GM18505 (cell line): ENCODE results near the gene PRSS57.

ENCODE experiments used
- ATAC-seq: cut with Tn5 transposase; IDR thresholded peaks from one replicate; pipeline ENCODE4 v1.9.1; 2021; ENCODE audit not compliant: unreplicated experiment
- POLR2A ChIP-seq: IDR thresholded peaks from 4 replicates; pipeline ENCODE4 v1.6.1; 2011; ENCODE audit warnings: borderline replicate concordance; ENCODE audit not compliant: insufficient read depth, insufficient read length; ENCODE audit errors: extremely low read depth

Gene PRSS57

DNA sequence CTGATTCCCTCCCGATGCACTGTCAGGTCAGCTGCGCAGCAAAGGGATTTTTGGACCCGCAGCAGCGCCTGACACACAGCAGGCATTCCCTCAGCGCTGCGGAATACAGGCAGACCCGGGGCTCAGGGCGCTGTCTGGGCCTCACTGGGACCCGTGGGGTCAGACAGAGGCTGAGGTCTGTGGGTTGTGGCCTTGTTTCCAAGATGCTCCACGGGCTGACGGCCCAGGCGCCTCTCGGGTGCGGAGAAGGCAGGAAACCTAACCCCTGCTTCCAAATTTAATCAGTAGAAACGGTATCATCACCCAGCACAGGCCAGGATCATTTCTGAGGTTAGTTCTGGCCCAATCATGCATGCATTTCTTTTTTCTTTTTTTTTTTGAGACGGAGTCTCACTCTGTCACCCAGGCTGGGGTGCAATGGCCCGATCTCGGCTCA, 31.6 kb downstream of the PRSS57 start:
- no peak for ATAC-seq
- no peak for TF ChIP-seq POLR2A

DNA sequence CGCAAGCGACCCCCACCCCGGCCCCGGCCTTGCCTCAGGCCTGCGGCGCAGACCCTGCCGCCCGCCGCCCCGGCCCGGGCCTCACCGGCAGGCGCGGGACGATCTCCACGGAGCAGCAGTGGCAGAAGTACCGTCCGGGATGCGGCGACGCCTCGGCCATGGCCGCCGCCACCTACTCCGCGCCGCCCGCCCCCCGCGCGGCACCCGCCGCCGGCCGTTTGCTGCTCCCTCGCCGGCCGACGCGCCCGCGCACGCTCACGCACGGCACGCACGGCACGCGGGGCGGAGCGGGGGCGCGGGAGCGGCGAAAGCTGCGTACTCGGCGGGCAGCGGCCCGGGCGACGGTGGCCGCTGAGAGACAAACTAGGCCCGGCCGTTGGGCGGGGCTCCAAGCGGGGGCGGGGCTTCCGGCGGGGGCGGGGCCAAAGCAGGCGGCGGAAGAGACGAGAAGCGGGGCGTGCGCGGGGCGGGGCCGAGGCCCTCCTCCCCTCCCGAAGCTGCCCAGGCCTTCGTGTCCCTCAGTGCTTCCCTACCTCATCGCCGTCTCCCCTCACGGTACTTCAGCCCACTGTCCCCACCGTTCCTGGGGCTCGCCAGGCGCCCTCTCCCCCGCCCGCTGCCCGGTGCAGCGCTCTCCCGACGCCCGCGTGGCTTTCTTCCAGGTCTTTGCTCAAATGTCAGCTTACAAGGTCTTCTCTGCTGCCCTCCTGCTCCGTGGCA, 32.1 kb downstream of the PRSS57 start, which contains the start of gene RNF126:
Gene RNF126, minus strand, starts transcription at position 253 of the 720 bp plus-strand sequence. Its CDS starts 93 bp downstream, at position 160.
- ATAC-seq = peak; percentile 53
- TF ChIP-seq POLR2A = peak; percentile 73

DNA sequence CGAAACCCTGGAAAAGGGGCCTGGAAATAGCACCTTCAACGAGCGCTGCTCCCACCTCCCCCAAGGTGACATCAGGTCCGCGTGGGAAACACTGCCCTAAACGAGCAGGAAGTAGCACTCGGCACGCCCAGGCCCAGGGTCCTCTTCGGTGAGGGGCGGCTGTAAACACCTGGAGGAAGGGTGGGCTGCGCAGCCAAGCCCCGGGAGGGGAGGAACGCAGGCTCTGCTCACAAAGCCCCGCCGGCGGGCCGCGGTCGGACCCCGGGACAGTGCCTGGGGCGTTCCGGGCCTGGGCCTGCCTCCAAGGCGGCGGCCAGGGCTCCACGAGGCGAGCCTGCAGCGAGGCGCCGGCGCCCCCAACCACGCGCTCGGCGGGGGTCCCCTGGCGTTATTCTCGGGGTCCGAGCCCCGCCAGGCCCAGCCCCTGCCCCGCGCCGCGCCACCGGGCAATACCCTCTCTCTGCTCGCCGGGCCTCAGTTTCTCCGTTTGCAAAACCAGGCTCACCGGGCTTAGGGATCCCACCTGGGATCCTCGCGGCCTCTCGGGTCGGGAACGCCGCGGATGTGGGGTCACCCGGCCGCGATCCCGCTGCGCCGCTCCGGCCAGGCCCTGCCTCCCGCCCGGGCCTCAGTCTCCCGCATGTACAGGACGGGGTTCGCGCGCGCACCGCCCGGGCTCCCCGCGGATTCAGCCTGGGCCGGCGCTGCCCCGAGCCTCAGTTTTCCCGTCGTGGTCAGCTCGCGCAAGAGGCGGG, 32.9 kb downstream of the PRSS57 start:
- peak; percentile 13 for ATAC-seq
- TF ChIP-seq POLR2A = peak; percentile 35

DNA sequence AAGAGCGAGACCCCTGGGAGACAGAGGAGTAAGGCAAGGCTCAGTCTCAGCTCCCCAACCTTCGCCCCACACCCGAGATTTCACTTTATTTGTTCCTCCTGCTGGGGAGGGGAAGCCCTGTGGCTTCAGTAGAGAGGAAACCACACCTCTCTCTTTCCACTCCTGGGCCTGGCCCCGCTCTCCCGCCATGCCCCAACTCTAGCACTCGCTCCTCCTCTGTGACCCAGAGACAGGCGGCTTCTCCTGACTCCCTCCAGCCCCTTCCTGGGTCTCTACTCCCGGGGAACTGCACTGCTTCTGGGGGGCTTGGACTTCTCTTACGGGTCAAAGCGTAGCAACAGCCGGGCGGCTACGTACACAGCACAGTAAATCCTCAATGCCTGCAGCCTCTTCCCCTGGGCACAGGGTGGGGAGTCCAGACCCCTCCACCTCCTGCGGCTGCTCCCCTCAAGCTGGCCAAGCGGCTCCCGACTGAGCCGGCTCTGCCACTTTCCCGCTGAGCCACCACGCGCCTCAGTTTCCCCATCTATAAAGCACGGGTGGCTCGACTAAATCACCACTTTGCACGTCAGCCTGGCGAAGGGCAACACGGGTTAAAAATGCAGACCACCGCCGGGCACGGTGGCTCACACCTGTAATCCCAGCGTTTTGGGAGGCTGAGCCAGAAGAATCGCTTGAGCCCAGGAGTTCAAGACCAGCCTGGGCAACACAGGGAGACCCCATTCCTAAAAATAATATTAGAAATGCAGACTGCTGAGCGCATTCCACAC, 33.6 kb downstream of the PRSS57 start:
- no peak for TF ChIP-seq POLR2A
- no peak for ATAC-seq

- no peak for ATAC-seq
- no peak for TF ChIP-seq POLR2A
These were observed 34.3 kb downstream of the PRSS57 start for GRCh38 chr19:660793-661426.

GRCh38 chr19:658916-659839, 36.1 kb downstream of the PRSS57 start:
- ATAC-seq = no peak
- no peak for TF ChIP-seq POLR2A

- TF ChIP-seq POLR2A = no peak
These were observed 37.0 kb downstream of the PRSS57 start for GRCh38 chr19:658059-658839.

GRCh38 chr19:657611-658010, 37.6 kb downstream of the PRSS57 start:
- TF ChIP-seq POLR2A = no peak
- ATAC-seq = no peak

More at GRCh38 chr19:658059-658839, 37.0 kb downstream of the PRSS57 start:
- ATAC-seq = no peak

DNA sequence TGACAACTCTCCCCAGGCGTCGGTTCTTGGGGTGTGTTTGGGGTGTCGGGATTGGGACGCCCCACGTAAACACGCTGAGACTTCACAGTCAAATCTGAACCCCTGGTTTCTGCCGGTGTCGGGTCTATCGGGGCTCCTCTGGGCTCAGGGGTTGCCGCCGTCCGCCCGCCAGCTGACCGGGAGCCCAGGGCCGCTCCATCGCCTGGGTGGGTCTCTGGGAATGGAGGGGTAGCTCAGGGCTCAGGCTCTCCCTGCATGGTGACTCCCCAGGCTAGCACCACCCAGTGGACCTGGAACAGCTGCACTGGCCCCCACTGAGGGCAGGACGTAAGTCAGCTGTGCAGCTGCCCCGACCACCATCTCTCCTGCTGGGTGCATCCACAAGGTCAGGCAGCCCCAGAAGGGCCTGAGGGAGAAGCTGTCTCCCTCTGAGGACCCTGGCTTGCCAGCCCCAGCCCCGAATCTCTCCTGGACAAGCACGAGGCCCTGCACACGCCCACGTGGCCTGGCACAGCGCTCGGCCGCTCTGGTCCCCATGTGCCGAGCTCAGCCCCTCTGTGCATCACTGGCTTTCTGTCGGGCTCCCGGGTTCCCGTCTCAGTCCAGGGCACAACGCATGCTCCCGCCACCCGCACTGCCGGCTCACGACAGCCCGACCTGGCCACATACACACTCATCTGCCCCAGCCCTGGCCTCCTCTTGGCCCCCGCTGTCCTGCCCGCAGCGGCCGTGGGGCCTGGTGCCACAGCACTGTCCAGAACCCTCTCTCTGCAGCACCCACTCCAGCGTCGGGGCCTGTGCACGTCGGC, 38.3 kb downstream of the PRSS57 start:
- ATAC-seq = no peak
- TF ChIP-seq POLR2A = no peak

DNA sequence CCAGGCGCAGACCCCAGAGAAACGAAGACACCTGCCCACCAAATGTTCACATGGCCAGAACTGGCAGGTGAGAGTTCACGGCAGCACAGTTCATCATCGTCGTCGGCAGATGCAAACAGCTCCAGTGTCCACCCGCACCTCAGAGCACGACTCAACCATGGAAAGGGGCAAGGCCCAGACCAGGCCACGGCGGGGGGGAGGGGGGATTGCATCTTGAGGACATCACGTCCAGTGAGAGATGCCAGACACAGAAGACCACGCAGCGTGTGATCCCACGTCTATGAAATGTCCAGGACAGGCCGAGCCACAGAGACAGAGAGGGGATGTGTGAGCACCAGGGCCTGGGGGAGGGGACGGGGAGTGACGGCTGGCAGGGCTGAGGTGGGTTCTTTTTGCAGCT, 39.6 kb downstream of the PRSS57 start:
- no peak for TF ChIP-seq POLR2A
- ATAC-seq = no peak

- no peak for ATAC-seq
- TF ChIP-seq POLR2A = no peak
These were observed 41.8 kb downstream of the PRSS57 start for GRCh38 chr19:653425-653824.
